GM12878 (cell line): ENCODE results near the gene SUSD6. TPM values are rescaled to one million over a fixed set of nuclear protein-coding genes. Genes with fewer than 3 reads are reported as not detected.

Experiments used
- BRCA1 ChIP-seq: IDR thresholded peaks from 2 replicates; pipeline ENCODE4 v1.6.1; 2011; ENCODE audit warnings: low read depth, low read length, improper control_type of control experiment
- CREB1 ChIP-seq: IDR thresholded peaks from 2 replicates; pipeline ENCODE4 v1.6.1; 2012; ENCODE audit warnings: low read depth, mild to moderate bottlenecking, inconsistent platforms
- CREM ChIP-seq: IDR thresholded peaks from 2 replicates; pipeline ENCODE4 v1.6.1; 2014; ENCODE audit warnings: antibody characterized with exemption, low read depth
- DPF2 ChIP-seq: fragments of 450-650 bp; IDR thresholded peaks from 2 replicates; pipeline ENCODE4 v1.6.1; 2017; ENCODE audit warnings: mild to moderate bottlenecking
- EP300 ChIP-seq, 2 experiments: fragments of 150-350 bp in 1 of 2; IDR thresholded peaks; 2 replicates each; pipeline ENCODE4 v1.6.1; 2011 to 2012; ENCODE audit warnings: low read depth in 2 of 2, low read length in 2 of 2, borderline replicate concordance in 1 of 2, improper control_type of control experiment in 1 of 2, inconsistent platforms in 1 of 2; ENCODE audit not compliant: control insufficient read depth in 1 of 2
- FOS ChIP-seq: IDR thresholded peaks from 3 replicates; pipeline ENCODE4 v1.6.1; 2011; ENCODE audit warnings: borderline replicate concordance; ENCODE audit not compliant: insufficient read length; ENCODE audit errors: extremely low read depth
- HDGF ChIP-seq: fragments of 450-650 bp; IDR thresholded peaks from 2 replicates; pipeline ENCODE4 v1.6.1; 2016; ENCODE audit warnings: antibody characterized with exemption
- MAX ChIP-seq: IDR thresholded peaks from 2 replicates; pipeline ENCODE4 v1.6.1; 2012; ENCODE audit warnings: low read depth, low read length, improper control_type of control experiment
- MTA2 ChIP-seq: fragments of 450-650 bp; IDR thresholded peaks from 2 replicates; pipeline ENCODE4 v1.6.1; 2016; ENCODE audit warnings: low read depth, mild to moderate bottlenecking, moderate library complexity
- MTA3 ChIP-seq: IDR thresholded peaks from 2 replicates; pipeline ENCODE4 v1.6.1; 2012; ENCODE audit warnings: low read length, inconsistent platforms, borderline replicate concordance
- MYB ChIP-seq: fragments of 150-350 bp; IDR thresholded peaks from 2 replicates; pipeline ENCODE4 v1.6.1; 2014; ENCODE audit warnings: mild to moderate bottlenecking, low read depth, low read length, borderline replicate concordance
- NKRF ChIP-seq: fragments of 450-650 bp; conservative IDR thresholded peaks from 2 replicates; pipeline ENCODE4 v1.6.1; 2017; ENCODE audit warnings: mild to moderate bottlenecking, moderate library complexity
- SMAD1 ChIP-seq: fragments of 450-650 bp; IDR thresholded peaks from 2 replicates; pipeline ENCODE4 v1.6.1; 2018; ENCODE audit warnings: mild to moderate bottlenecking, low read depth; ENCODE audit not compliant: partially characterized antibody
- SUZ12 ChIP-seq: fragments of 200-600 bp; sonication (generic); IDR thresholded peaks from one replicate; pipeline ENCODE4 v1.6.1; 2018; ENCODE audit warnings: antibody characterized with exemption, mild to moderate bottlenecking; ENCODE audit not compliant: unreplicated experiment
- TAF1 ChIP-seq: IDR thresholded peaks from 2 replicates; pipeline ENCODE4 v1.6.1; 2011; ENCODE audit warnings: mild to moderate bottlenecking, low read depth, low read length, borderline replicate concordance
- TCF12 ChIP-seq: IDR thresholded peaks from 2 replicates; pipeline ENCODE4 v1.6.1; 2011; ENCODE audit warnings: low read depth, mild to moderate bottlenecking, low read length
- TCF7 ChIP-seq: IDR thresholded peaks from 2 replicates; pipeline ENCODE4 v1.6.1; 2014; ENCODE audit warnings: antibody characterized with exemption, borderline replicate concordance
- ZBTB40 ChIP-seq: fragments of 450-650 bp; IDR thresholded peaks from 2 replicates; pipeline ENCODE4 v1.6.1; 2016; ENCODE audit warnings: mild to moderate bottlenecking, moderate library complexity, borderline replicate concordance
- polyA plus RNA-seq, 11 experiments: library from polyadenylated mRNA; depleted of rRNA in 4 of 11; unstranded in 6 of 11; stranded (reverse) in 5 of 11; fragments of >200 nt; fragmentation: Nextera tagmentation in 4 of 11; fragmentation: Illumina TruSeq in 1 of 11; extraction: Ambion mirVana in 4 of 11; extraction: Trizol in 1 of 11; gene quantifications; 1 replicate in 1 of 11; 2 replicates in 10 of 11; pipeline versions ENCODE4 v1.2.1 to v1.2.3, GENCODE V29; 2011 to 2016; ENCODE audit warnings: inconsistent platforms in 2 of 11, missing spikeins in 2 of 11, low read depth in 1 of 11
- total RNA-seq, 4 experiments: library from RNA; depleted of rRNA in 3 of 4; stranded (reverse); fragments of >200 nt in 3 of 4; fragmentation: Illumina TruSeq in 1 of 4; extraction: Trizol in 1 of 4; gene quantifications; 2 replicates each; pipeline versions ENCODE4 v1.2.1 to v1.2.3, GENCODE V29; 2013 to 2021
- TF ChIP-seq, protein P1 (sequence below): fragments of 150-350 bp; IDR thresholded peaks from 2 replicates; pipeline ENCODE4 v1.6.1; 2014; ENCODE audit warnings: mild to moderate bottlenecking, low read depth, low read length
- TF ChIP-seq, protein P2 (sequence below): fragments of 450-650 bp; formaldehyde crosslinking; IDR thresholded peaks from 2 replicates; pipeline ENCODE4 v1.4.0; 2020; ENCODE audit warnings: mild to moderate bottlenecking, moderate library complexity

SUSD6 gene
- total and polyA plus RNA-seq, 10 of the 15 experiments (the other 5 are each of a cell fraction or from before 2014, with no cell fraction given): 6.6 to 39.8 (median 20.2) TPM

- TF ChIP-seq TCF12 (peak; percentile 54; the same call in 1 of the 2 replicates), FOS (no peak), CREB1 (no peak), CREM (no peak), SMAD1 (no peak), MYB (no peak), HDGF (0 out of 2 replicates have a peak, but pooled peaks have one; percentile 27), DPF2 (peak; percentile 68; the same call in 1 of the 2 replicates), MTA2 (peak; percentile 49; the same call in 1 of the 2 replicates), EP300 (IDR thresholded peaks at IDR 0.05; ENCODE audit: borderline replicate concordance in 1 of 2, control insufficient read depth in 1 of 2, low read depth in 2 of 2, low read length in 2 of 2) (peak in 1 of 2 experiments; percentile 64; a peak in 2 of 4 replicates), MTA3 (no peak), SUZ12 (no peak), BRCA1 (no peak), ZBTB40 (no peak), MAX (no peak), TCF7 (no peak), NKRF (no peak), TAF1 (no peak)
- TF ChIP-seq, protein P1, sequence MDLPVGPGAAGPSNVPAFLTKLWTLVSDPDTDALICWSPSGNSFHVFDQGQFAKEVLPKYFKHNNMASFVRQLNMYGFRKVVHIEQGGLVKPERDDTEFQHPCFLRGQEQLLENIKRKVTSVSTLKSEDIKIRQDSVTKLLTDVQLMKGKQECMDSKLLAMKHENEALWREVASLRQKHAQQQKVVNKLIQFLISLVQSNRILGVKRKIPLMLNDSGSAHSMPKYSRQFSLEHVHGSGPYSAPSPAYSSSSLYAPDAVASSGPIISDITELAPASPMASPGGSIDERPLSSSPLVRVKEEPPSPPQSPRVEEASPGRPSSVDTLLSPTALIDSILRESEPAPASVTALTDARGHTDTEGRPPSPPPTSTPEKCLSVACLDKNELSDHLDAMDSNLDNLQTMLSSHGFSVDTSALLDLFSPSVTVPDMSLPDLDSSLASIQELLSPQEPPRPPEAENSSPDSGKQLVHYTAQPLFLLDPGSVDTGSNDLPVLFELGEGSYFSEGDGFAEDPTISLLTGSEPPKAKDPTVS: no peak
- TF ChIP-seq, protein P2, sequence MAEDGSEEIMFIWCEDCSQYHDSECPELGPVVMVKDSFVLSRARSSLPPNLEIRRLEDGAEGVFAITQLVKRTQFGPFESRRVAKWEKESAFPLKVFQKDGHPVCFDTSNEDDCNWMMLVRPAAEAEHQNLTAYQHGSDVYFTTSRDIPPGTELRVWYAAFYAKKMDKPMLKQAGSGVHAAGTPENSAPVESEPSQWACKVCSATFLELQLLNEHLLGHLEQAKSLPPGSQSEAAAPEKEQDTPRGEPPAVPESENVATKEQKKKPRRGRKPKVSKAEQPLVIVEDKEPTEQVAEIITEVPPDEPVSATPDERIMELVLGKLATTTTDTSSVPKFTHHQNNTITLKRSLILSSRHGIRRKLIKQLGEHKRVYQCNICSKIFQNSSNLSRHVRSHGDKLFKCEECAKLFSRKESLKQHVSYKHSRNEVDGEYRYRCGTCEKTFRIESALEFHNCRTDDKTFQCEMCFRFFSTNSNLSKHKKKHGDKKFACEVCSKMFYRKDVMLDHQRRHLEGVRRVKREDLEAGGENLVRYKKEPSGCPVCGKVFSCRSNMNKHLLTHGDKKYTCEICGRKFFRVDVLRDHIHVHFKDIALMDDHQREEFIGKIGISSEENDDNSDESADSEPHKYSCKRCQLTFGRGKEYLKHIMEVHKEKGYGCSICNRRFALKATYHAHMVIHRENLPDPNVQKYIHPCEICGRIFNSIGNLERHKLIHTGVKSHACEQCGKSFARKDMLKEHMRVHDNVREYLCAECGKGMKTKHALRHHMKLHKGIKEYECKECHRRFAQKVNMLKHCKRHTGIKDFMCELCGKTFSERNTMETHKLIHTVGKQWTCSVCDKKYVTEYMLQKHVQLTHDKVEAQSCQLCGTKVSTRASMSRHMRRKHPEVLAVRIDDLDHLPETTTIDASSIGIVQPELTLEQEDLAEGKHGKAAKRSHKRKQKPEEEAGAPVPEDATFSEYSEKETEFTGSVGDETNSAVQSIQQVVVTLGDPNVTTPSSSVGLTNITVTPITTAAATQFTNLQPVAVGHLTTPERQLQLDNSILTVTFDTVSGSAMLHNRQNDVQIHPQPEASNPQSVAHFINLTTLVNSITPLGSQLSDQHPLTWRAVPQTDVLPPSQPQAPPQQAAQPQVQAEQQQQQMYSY (CRISPR knock-in tag): no peak
Measured at GRCh38 chr14:69693145-69693544, 81.7 kb downstream of the SUSD6 start (continued).
